ENCODE results near the gene ACYP2.

DNA sequence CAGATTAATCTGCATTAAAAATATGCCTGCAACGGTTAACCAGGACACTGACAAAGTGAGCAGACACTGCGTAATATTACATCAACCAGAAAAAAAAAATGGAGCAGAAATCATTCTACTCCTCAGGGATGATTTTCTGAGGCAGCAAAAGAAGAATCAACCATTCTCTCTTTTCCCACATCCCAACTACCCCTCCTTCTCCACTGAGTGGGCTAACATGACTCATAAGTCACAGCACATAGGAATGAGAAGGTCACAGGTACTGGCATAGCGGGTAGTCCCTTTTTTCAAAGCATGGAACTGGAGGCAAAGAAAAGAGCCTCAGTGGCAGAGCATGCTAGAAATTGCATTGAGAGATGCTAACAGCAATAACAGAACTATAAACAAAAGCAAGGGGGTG lies 194.9 kb downstream of the ACYP2 start:
- TF ChIP-seq, protein P1, sequence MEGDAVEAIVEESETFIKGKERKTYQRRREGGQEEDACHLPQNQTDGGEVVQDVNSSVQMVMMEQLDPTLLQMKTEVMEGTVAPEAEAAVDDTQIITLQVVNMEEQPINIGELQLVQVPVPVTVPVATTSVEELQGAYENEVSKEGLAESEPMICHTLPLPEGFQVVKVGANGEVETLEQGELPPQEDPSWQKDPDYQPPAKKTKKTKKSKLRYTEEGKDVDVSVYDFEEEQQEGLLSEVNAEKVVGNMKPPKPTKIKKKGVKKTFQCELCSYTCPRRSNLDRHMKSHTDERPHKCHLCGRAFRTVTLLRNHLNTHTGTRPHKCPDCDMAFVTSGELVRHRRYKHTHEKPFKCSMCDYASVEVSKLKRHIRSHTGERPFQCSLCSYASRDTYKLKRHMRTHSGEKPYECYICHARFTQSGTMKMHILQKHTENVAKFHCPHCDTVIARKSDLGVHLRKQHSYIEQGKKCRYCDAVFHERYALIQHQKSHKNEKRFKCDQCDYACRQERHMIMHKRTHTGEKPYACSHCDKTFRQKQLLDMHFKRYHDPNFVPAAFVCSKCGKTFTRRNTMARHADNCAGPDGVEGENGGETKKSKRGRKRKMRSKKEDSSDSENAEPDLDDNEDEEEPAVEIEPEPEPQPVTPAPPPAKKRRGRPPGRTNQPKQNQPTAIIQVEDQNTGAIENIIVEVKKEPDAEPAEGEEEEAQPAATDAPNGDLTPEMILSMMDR (IDR thresholded peaks at IDR 0.05): no peak
- no peak for TF ChIP-seq POLR2A (IDR thresholded peaks at IDR 0.05)
